Measurements from ENCODE around the gene ASB8.

ASB8 gene

GRCh38 chr12:48185181-48185919 lies 28.0 kb upstream of the ASB8 start:
- Histone ChIP-seq H3K36me3 (ENCODE audit: control insufficient read depth, low read length) (no peaks in the 10 kb centered on the region), H3F3A (ENCODE audit: control insufficient read depth, insufficient read depth) (peaks cover 6% of the 10 kb centered on the region; the same call in 1 of the 2 replicates), H3K27me3 (ENCODE audit: control insufficient read depth, low read length) (peaks cover 43% of the 10 kb centered on the region)

GRCh38 chr12:48184549-48184922 lies 27.2 kb upstream of the ASB8 start:
- no peak overlapping the region for H3K4me3 ChIP-seq (ENCODE audit: low read length)
- H4K20me1 ChIP-seq (ENCODE audit: control insufficient read depth, insufficient read depth, low read depth, low read length): no peaks in the 10 kb centered on the region
- no peak overlapping the region for H3K27ac ChIP-seq (ENCODE audit: low read depth, low read length)
- no peaks in the 10 kb centered on the region for H3K9me3 ChIP-seq (ENCODE audit: control insufficient read depth, insufficient read depth, low read length)
- H3F3A ChIP-seq (ENCODE audit: control insufficient read depth, insufficient read depth): peaks cover 6% of the 10 kb centered on the region; the same call in 1 of the 2 replicates
- H3K79me2 ChIP-seq (ENCODE audit: control insufficient read depth, low read length): no peaks in the 10 kb centered on the region
- TF ChIP-seq CTCF (IDR thresholded peaks at IDR 0.05; ENCODE audit: low read depth, low read length, poor library complexity, severe bottlenecking) (no peak), EZH2phosphoT487 (IDR thresholded peaks at IDR 0.05; ENCODE audit: borderline replicate concordance, low read length) (no peak)
- H3K36me3 ChIP-seq (ENCODE audit: control insufficient read depth, low read length): no peaks in the 10 kb centered on the region
- H3K4me2 ChIP-seq (ENCODE audit: low read length): no peak overlapping the region
- peaks cover 25% of the 10 kb centered on the region for H3K4me1 ChIP-seq (ENCODE audit: control insufficient read depth, low read length)
- H3K27me3 ChIP-seq (ENCODE audit: control insufficient read depth, low read length): peaks cover 43% of the 10 kb centered on the region
- H3K9me2 ChIP-seq (replicated peaks; ENCODE audit: control insufficient read depth, low read length): no peaks in the 10 kb centered on the region

More at GRCh38 chr12:48185181-48185919, 28.0 kb upstream of the ASB8 start:
- Histone ChIP-seq H3K4me1 (ENCODE audit: control insufficient read depth, low read length) (peaks cover 25% of the 10 kb centered on the region), H3K4me2 (ENCODE audit: low read length) (no peak overlapping the region), H3K79me2 (ENCODE audit: control insufficient read depth, low read length) (no peaks in the 10 kb centered on the region), H4K20me1 (ENCODE audit: control insufficient read depth, insufficient read depth, low read depth, low read length) (no peaks in the 10 kb centered on the region), H3K9me3 (ENCODE audit: control insufficient read depth, insufficient read depth, low read length) (no peaks in the 10 kb centered on the region), H3K4me3 (ENCODE audit: low read length) (no peak overlapping the region), H3K27ac (ENCODE audit: low read depth, low read length) (no peak overlapping the region), H3K9me2 (replicated peaks; ENCODE audit: control insufficient read depth, low read length) (no peaks in the 10 kb centered on the region)
- TF ChIP-seq CTCF (IDR thresholded peaks at IDR 0.05; ENCODE audit: low read depth, low read length, poor library complexity, severe bottlenecking) (no peak), EZH2phosphoT487 (IDR thresholded peaks at IDR 0.05; ENCODE audit: borderline replicate concordance, low read length) (no peak)

- Histone ChIP-seq H3K27me3 (ENCODE audit: control insufficient read depth, low read length) (peaks cover 48% of the 10 kb centered on the region), H3F3A (ENCODE audit: control insufficient read depth, insufficient read depth) (peaks cover 6% of the 10 kb centered on the region; the same call in 1 of the 2 replicates), H3K36me3 (ENCODE audit: control insufficient read depth, low read length) (no peaks in the 10 kb centered on the region), H3K27ac (ENCODE audit: low read depth, low read length) (no peak overlapping the region), H3K9me2 (replicated peaks; ENCODE audit: control insufficient read depth, low read length) (no peaks in the 10 kb centered on the region), H4K20me1 (ENCODE audit: control insufficient read depth, insufficient read depth, low read depth, low read length) (no peaks in the 10 kb centered on the region), H3K9me3 (ENCODE audit: control insufficient read depth, insufficient read depth, low read length) (no peaks in the 10 kb centered on the region), H3K4me2 (ENCODE audit: low read length) (peak overlapping the region; percentile 91), H3K79me2 (ENCODE audit: control insufficient read depth, low read length) (no peaks in the 10 kb centered on the region), H3K4me3 (ENCODE audit: low read length) (peak overlapping the region; percentile 89), H3K4me1 (ENCODE audit: control insufficient read depth, low read length) (peaks cover 25% of the 10 kb centered on the region)
- TF ChIP-seq CTCF (IDR thresholded peaks at IDR 0.05; ENCODE audit: low read depth, low read length, poor library complexity, severe bottlenecking) (no peak), EZH2phosphoT487 (IDR thresholded peaks at IDR 0.05; ENCODE audit: borderline replicate concordance, low read length) (no peak)
These were observed 26.7 kb upstream of the ASB8 start for GRCh38 chr12:48183876-48184548.
